ENCODE data around the gene GCLC.
"Not testable (repeated sequence)": the region's sequence is repeated elsewhere in the genome, so short reads cannot be mapped to it uniquely, and the experiment has no call there.

GCLC gene

DNA sequence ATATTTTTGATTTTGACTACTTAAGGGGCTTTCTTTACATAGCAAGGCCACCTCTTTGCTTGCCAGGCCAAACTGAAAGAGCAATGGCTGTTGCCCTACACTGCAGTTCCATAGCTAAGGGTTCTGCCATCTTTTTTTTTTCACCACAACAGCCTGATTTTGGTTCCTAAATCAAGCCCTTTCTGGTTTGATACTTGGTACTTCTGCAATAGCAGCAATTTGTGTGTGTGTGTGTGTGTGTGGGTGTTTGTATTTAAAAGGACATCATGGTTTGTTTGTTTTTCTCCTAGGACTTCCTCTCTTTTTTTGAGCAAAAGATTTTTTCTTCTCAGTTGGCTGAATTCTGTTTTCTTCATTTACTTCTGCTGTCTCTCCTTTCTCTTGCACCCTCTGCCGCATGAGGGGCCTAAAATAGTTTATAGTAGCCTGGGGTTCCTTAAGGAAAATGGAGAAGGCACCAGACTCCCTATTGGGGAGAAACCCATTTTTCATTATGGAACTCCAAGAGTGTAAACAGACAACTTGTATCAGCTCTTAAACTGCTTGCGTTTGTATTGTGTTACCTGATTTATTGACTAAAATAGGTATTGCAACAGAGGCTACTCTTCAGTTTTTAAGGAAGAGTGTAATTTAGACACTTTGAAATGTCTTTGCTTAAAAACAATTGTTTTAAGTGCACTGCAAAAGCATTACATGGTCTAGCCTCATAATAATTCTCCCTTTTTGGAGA is 12.2 kb upstream of the GCLC start:
- no peak for DNase-seq

- DNase-seq, result not testable (repeated sequence)
These were observed 8.7 kb upstream of the GCLC start for GRCh38 chr6:53553600-53553999.

- not testable (repeated sequence) for DNase-seq
These were observed 6.8 kb upstream of the GCLC start for GRCh38 chr6:53551681-53552080.

DNA sequence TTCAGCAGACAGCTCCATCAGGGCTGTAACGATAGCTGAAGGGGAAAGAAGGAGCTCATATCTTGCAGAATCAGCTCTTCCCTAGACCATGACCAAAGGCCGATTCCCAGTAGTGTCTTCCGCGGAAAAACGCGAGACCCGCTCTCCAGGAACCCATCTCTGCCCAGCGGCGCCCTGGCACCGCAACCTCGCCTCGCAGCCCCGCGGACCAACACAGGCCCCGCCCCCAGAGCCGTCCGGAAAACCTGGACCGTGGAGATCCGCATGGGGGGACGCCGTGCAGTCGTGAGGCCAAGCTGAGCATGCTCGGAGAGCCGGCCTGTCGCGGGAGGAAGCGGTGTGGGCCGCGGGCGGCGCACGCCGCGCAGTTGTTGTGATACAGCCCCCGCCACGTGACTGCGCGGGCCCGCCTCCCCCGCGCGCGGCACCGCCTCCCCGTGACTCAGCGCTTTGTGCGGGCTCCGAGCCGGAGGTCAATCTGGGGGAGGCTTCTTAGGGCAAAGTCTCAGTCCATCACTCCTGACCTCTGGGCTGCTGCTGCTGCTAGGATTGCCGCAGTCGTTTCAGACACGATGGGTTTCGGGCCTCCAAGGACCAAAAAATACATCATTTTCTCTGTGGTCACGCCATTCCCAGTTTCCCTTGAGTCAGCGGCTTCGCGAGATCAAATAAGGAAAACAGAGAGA is 3.1 kb upstream of the GCLC start:
- peak; percentile 95 to 97 for DNase-seq

DNA sequence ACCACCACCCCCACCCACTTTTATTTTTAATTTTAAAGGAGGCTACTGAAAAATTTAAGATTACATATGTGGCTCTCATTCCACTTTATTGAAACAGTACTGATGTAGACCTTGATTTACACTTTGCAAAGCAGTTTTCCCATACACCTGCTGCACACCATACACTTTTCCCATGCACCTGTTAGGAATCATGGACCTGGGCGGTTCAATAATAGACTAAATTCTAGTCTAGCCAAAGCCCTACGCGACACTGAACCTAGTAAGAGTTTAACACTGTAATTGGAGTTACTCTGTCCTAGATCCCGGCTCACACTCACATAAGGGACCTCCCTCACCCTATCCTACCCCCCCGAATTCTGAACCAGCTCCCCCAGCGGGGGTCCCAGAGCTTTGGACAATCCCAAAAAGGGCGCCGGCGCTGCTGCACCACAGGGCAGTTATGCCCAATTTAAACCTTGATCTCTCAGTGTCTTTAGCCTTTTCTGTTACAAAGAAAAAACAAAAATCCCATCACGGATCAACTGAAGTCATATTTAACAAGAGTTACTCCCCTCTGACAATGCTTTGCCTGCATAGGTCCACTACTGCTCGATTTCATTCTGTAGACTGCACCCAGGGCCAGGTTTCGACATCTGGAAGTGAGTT is 2.4 kb upstream of the GCLC start:
- no peak for DNase-seq

DNA sequence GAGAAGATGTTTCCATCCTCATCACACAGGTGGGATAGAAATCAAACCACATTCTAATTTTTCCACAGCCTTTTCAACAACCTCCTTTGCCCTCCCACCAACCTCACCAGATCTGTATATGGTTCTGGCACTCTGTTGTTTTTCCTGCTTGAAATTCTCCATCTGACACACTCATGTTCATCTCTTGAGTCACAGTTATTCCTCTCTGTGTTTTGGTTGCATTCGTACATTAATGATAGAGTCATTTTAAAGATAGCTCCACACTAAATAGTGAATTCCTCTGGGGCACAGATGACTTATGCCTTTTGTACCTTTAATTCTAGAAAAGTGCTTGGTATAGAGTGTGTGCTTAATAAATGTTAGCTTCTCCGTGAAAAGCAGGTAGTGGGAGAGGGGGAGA is 1.4 kb upstream of the GCLC start:
- DNase-seq, result no peak

DNA sequence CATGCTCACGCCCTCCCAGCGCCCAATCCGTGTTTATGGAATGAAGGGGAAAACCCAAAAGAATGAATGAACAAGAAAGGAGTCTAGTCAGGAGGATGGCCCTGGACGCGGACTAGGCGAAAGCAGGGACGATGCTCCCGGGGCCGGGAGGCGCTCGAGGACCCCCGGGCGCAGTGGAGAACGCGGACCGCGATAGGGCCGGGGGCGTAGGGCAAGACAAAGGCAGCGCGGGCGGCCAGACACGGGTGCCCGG is 758 bp downstream of the GCLC start:
- DNase-seq, result no peak

GRCh38 chr6:53543359-53544216 is 1.3 kb downstream of the GCLC start:
- peak in 1 of 2 experiments; percentile 4 for DNase-seq

- no peak for DNase-seq
These were observed 3.0 kb downstream of the GCLC start for GRCh38 chr6:53541900-53542299.

DNA sequence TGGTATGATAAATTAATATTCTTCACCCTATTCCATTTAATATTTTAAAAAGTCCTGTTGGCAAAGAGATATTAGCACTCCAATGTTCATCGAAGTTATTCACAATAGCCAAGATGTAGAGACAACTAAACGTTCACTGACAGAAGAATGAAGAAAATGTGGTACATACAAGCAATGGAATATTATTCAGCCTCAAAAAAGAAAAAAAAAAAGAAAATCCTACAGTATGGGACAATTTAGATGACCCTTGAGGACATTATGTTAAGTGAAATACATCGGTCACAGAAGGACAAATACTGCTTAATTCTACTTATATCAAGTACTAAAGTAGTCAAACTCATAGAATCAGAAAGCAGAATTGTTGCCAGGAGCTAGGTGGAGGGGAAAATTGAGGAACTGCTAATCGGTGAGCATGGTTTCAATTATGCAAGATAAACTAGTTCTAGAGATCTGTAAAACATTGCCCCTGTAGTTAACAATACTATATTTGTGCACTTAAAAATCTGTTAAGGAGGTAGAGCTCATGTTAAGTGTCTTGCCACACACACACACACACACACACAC is 4.7 kb downstream of the GCLC start:
- no peak for DNase-seq

DNA sequence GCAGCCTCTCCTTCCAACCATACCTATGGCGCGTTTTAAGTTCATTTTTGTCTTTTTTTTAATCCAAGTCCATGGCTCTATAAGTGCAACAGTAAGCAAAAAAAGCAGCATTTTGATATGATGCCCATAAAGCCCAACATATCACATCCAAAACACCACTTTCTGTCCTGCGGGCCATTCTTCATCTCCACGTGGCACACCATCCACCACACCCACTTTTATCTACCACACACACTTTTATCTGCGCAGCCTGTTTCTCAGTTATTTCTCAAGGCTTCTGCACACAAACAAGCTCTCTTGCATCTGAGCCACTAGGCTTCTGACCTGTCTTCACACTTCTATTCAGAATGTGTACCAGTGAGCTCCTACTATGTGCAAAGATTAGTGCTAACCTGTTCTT is 5.3 kb downstream of the GCLC start:
- DNase-seq, result no peak

GRCh38 chr6:53536561-53536960 is 8.3 kb downstream of the GCLC start:
- no peak for DNase-seq

- no peak for DNase-seq
These were observed 12.0 kb downstream of the GCLC start for GRCh38 chr6:53532942-53533341.

DNA sequence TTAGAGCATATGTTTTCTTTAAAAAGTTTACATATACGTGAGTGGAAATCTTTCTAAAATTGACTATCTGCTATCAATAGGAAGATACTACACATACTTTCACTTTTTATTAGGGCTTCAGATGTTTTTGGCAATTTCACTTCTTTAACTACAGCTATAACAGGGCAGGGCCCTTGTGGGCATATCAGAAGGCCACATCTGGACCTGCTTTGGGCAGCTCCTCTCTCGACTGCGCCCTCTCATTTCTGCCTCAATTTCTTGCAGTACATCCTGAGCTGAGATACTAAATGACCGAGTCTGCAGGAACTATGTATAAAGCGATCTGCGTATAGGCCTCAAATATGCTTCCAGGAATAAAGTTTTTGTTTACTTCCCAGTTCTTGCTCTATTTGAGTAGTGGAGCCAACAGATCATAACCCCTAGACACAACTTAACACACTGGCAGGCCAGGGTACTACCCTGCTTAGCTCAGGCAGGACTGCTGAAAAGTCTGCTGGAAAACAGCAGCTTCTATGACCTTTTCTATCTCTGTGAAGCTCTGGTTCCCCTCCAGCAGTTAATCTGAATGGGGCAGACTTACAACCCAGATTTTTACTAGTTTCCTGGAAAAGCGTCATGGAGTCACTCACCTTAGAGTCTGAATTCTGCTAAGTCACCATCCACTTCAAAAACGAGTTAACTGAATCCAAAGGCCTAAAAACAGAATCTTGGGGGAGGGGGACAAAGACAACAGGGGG is 12.7 kb downstream of the GCLC start:
- no peak for DNase-seq

- DNase-seq, result no peak
These were observed 14.0 kb downstream of the GCLC start for GRCh38 chr6:53530780-53531386.

GRCh38 chr6:53530346-53530745 is 14.6 kb downstream of the GCLC start:
- no peak for DNase-seq

DNA sequence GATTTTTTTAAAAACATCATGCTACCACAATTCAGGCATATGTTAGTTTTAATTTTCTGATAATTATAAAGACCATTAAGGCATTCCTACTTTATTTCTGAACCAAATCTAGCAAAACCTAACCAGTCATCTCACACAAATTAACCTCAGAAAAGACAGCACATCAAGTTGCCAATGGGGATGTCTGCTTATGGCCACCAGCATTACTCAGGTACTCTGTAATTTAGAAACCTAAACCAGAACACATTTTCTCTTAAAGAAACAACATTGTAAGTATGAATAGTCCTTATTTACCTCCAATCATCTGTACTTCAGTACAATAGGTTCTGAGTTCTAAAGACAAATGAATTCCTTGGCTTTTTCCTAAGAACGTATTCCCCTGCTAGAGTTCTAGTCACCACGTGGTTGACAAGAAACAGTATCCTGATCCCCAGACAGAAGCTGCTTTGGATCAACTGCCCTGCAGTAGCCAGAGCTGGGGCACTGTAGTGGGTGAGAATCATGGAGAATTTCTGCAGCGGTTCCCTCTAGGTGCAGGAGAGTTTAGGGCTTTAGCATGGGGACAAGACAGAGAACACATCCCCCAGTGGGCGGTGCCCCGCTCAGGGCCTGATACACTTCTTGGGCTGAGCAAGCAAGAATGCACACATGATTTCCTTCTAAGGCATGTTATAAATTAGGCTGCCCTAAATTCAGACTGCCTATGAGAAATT is 15.4 kb downstream of the GCLC start:
- DNase-seq, result no peak

DNA sequence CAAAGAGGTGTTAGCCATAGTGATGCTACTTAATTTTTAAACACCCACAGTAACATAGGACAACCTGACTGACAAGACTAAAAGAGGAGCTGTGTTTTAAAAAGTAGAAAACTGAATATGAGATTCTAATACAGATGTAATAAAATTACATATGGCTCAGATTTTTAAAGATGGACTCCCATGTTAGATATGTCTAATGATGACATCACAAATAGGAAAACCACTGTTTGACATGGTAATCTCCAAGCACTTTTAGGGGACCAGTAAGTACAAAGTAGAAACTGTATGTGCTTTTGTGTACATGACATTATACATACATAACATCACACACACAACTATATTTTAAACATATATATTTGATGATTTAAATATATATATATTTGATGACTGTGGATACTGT is 16.8 kb downstream of the GCLC start:
- no peak for DNase-seq

GRCh38 chr6:53527249-53527765 is 17.6 kb downstream of the GCLC start:
- DNase-seq, result no peak

DNA sequence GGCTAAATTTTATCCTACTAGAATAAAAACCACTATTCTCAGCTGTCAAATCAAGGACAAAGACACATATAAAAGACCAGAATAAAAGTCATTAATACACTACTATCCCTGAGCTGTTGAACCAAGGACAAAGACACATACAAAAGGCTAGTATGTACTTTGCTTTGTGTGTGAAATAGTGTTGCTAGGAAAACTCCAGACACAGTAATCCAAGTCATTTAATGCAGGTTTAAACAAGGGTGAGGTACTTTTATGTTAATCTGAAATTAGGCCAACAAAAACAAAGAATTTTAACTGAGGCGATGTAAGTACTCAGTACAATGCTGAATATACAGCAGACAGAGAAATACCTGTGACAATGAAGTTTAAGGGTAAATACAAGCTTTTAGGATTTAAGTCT is 18.9 kb downstream of the GCLC start:
- DNase-seq, result peak in 1 of 2 experiments; percentile 30

- no peak for DNase-seq
These were observed 20.5 kb downstream of the GCLC start for GRCh38 chr6:53524455-53524815.

Data from NCI-H2081 (cell line).